Epidermal melanocyte (primary cell): ENCODE measurements around the gene AMN.

Source experiments
- DNase-seq: peaks from one replicate; pipeline ENCODE4 v3.0.0; 2011; ENCODE audit warnings: low spot score; ENCODE audit not compliant: insufficient read length

AMN gene

GRCh38 chr14:102898776-102899515, 23.5 kb upstream of the AMN start:
- no peak for DNase-seq

DNA sequence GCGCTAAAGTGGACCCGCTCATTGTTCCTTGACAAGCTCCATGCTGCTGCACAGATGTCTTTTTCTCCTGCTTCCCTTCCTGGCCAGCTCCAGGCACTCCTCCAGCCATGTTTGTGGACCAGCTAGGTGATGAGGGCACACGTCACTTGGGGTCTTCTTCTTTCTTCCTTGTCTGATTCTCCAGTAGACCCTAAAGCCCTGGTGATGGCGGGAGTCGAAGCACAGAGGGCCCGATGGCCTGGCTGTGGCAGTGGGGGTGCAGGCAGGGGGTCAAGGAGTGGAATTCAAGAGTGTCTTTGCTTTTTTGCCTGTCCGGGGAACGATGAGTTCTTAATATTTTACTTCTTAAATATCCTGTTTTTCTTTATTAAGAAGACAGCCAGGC, 23.0 kb upstream of the AMN start:
- no peak for DNase-seq

DNA sequence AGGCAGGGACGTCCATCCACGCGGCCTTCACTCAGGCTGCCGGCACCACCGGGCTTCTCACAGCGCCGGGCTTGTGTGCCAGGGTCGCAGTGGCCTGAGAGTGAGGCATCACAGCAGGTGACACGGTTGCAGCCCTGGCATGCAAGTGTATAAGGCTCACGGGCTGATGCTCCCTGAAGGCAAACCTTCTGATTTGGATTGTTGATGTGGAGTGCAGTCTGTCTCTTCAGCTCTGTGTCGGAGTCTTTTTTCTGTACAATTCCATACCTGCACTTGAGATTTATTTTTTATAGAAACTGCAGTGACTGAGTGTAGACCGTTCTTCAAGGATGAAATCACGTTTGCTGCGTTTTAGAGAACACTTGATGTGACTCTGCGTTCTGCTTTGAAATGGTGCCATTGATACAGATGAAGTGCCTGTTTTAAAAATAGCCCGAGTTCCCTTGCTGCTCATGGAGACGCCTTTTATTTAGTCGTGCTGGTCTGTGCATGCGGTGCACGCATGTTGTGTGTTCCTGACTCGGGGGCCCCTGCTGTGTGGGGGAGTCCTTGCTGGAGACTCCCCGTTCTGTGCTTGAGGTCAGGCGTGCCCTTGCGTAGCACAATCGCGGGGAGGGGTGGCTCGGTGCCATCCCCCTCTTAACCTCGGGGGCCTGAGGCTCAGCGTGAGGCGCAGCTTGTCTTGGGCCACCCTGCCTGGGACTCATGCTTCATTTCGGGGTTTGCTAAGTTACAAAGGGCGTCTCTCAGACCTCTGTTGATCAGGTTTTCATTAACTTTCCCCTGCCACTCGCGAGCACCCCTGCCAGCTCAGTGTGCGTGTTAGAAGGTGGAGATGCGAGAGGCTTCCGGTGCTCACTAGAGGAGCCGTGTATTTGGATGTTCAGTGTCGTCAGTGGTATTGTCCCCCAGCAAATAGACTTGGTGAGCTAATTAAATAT, 21.6 kb upstream of the AMN start:
- DNase-seq, result no peak

- no peak for DNase-seq
Observed at GRCh38 chr14:102901633-102902032, 20.8 kb upstream of the AMN start.

GRCh38 chr14:102902086-102902485, 20.4 kb upstream of the AMN start:
- DNase-seq, result no peak

DNA sequence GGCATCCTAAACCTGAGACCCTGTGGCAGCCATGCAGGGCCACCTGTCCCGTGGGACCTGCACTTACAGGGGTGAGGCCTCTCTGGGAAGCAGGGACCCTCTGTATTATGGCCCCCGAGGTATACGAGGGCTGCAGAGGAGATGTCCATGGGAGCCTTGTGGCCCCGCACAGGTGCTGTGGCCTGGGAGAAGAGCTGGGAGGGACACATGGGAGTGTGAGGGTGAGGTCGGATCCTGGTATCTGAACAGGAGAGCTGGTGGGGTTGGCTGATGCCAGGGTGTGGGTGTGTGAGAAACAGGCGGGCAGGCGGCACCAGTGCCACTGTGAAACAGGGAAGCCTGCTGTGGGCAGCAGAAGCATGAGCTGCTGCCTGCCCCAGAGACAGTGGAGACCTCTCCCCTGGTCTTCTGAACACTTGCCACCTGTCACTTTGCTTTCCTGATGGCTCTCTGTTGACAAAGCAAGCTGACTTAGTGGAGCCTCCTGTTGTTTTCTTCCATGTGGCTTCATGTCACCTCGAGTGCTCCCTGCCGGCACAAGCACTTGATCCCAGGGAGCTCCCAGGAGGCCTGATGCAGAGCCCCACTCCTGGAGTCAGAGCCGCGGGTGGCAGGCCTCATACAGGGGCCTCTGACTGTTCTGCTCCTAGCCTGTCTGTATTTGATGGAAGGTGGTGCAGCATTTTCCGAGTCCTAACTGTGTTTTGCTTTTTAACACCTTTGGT, 19.8 kb upstream of the AMN start:
- no peak for DNase-seq

GRCh38 chr14:102903248-102903888, 19.1 kb upstream of the AMN start:
- peak; percentile 18 for DNase-seq

DNA sequence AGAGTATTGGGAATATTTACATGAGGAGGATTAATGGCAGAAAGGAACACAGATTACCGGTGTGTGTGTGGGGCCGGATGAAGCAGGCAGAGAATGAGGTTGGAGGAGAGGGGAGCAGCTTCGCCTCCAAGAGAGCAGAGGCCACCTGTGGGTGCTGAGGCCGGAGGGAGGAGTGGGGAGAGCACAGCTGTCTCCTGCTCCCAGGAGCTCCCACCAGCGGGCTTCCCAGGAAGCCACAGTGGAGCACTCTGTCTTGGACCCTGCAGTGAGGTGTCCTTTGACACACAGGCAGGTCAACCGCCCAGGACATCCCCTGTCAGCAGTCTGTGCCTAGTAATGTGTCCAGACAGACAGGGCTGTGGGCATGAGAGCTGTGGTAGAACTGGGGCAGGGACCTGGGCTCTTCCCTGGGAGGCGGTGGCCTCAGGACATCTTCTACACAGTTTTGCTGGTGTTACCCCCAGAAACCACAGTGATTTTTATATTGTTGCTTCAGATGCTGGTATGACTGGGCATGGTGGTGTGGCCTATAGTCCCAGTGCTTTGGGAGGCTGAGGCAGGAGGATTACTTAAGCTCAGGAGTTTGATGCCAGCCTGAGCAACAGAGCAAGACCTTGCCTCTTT, 18.5 kb upstream of the AMN start:
- DNase-seq, result no peak

DNA sequence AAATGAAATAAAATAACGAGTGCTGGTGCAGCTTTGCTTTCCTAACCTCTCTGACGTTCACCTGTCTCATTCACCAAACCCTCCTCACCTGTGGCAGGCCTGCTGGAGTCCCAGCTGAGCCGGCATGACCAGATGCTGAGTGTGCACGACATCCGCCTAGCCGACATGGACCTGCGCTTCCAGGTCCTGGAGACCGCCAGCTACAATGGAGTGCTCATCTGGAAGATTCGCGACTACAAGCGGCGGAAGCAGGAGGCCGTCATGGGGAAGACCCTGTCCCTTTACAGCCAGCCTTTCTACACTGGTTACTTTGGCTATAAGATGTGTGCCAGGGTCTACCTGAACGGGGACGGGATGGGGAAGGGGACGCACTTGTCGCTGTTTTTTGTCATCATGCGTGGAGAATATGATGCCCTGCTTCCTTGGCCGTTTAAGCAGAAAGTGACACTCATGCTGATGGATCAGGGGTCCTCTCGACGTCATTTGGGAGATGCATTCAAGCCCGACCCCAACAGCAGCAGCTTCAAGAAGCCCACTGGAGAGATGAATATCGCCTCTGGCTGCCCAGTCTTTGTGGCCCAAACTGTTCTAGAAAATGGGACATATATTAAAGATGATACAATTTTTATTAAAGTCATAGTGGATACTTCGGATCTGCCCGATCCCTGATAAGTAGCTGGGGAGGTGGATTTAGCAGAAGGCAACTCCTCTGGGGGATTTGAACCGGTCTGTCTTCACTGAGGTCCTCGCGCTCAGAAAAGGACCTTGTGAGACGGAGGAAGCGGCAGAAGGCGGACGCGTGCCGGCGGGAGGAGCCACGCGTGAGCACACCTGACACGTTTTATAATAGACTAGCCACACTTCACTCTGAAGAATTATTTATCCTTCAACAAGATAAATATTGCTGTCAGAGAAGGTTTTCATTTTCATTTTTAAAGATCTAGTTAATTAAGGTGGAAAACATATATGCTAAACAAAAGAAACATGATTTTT, 17.1 kb upstream of the AMN start:
- no peak for DNase-seq

- no peak for DNase-seq
Observed at GRCh38 chr14:102906616-102907302, 15.7 kb upstream of the AMN start.

- no peak for DNase-seq
Observed at GRCh38 chr14:102907303-102907844, 15.1 kb upstream of the AMN start.

DNA sequence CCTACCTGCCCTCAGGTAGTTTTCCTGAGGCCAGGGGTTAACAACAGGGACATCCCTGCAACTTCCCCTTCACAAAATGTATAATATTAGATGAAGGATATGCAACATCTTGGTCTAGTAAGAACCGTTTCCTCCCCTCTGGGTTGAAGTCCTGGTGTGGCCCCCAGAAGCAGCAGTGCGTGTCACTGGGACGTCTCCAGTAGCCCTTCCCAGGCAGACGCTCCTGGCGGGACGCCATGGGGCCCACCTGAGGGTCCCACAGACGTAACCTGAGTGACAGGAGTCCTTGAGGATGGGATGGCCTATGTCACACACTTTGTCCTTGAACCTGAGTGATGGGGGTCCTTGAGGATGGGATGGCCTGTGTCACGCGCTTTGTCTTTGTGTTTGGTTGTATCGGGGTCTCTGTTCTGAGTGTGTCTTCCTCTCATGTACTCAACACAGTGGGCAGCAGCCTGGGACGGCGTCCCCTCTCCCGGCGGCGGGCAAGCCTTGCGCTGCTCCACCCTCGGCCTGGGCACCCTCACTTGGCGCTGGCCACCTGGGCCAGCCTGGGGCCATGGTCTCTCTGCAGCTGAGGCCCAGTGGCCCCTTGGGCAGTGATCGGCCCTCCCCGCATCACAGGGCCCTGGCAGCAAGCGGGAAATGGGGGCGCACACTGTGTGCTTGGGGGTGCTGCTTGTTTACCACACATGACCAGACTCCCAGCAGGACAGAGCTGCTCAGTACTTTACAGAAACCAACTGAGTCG, 14.3 kb upstream of the AMN start:
- no peak for DNase-seq

DNA sequence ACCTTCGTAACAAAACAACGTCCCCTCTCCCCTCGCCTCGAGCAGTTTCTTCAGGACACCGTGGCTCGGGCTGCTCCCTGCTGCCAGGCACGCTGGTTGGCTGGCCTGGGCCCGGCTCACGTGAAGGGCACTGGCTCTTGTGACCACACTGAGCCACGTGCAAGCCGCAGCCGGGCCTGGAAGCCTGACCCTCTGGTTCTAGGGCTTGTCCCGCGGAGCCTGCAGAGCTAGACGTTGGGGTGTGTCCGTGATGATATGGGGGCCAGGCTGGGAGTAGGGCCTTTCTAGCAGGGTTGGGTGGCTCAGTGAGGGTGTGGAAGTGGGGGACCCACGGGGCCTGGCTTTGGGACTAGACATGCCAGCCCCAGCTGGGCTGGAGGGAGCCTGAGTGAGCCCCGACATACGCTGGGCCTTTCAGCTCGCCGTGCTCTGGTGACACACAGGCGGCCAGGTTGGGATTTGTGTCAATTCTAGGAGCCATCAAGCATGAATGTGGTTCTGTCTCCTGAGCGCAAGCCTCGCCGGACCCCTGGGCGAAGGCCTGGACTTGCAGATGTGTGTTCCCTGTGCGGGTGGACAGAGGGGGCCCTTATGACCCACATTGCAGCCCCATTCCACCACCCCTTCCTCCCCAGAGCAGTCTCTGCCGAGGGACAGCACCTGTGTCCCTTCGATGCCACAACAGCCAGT, 13.6 kb upstream of the AMN start:
- DNase-seq, result no peak

DNA sequence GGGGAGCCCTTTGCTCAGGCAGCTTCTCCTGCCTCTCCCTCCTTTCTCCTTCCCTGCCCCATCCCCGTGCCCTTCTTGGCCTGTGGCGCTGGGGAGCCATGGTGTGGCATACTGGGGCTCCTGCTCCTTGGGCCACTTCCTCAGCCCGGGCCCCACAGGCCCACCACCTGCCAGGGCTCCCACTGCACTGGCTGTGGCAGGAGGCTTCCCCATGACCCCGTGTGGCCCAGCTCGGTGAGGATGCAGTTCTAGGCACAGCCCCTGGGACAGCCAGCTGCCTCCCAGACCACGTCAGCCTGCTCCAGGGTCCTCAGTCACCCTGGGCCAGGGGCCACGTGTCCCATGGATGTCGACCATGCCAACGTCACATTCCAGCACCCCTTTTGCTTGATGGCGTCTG, 13.0 kb upstream of the AMN start:
- no peak for DNase-seq

- DNase-seq, result no peak
Observed at GRCh38 chr14:102909911-102910310, 12.6 kb upstream of the AMN start.

GRCh38 chr14:102910442-102910841, 12.0 kb upstream of the AMN start:
- no peak for DNase-seq

DNA sequence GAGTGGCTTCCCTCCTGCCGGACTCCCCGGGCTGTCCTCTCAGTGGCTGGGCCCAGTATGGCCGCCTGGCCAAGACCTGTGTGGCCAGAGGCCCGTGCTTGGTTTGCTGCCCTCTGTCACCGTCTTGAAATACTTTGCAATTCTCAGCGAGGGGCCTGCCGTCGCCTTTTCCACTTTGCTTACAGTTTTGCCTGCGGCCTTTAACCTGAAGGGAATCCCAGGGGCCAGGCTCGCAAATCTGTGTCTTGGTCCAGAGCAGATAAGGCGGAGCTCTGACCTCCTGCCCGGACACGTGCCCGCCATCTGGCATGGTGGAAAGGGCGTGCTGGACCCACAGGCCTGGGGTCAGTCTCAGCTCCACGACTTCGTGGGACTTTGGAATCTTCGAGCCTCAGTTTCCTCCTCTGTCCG, 10.9 kb upstream of the AMN start:
- no peak for DNase-seq
